Measurements from ENCODE around the gene NCEH1.
"Not testable (repeated sequence)": the region's sequence is repeated elsewhere in the genome, so short reads cannot be mapped to it uniquely, and the experiment has no call there.

NCEH1 gene

DNA sequence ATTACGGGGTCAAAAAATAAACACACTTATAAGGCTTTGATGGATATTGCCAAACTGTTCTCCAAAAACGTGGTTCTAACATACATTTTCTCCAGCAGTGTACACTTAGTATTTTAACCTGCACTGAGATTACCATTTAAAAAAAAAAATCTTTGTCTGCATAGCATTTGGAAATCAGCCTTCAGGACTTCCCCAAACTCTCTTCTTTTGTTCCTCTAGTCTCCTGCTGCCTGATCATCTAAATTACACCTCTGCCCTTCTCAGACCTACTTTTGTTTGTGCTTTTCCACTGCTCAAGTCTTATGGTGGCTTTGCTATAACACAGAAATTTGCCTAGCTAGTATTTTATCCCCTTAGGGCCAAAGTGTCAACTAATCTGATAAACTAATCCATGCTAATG lies 3.8 kb downstream of the NCEH1 start:
- DNase-seq, result no peak

DNA sequence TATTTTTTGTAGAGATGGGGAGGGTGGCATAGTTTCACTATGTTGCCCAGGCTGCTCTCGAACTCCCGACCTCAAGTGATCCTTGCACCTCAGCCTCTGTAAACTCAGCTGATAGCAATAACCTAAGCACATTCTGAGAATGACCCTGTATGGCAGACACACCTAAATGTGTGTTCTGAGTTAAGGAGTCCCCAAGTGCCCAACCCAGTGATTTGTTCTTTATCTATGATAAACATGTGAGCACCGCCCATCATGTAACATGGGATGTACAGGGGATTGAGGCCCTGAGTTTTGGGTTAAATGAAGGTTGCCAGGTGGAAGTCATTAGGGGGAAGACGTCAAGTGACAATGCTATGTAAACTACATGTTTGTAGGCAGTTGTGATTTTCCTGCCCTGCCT lies 5.7 kb downstream of the NCEH1 start:
- no peak for DNase-seq

DNA sequence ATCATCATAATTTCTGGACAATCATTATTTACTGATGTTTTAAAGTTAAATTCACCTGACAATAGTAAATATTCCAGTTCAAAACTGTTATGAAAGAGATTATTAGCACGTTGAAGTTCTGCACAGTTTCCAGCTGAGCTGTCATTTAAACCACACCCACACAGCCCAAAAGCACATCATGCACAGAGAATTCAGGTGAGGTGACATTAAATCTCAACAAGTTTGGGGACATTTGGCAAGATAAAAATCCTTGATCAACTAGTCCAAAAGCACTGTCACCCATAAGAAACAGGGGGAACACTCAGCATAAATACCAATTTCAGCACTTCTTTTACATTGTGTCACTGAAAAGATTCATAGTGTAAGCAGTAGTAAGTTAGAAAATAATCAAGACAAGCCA lies 6.9 kb downstream of the NCEH1 start:
- DNase-seq, result no peak

- not testable (repeated sequence) for DNase-seq
Observed at GRCh38 chr3:172702731-172703130, 8.1 kb downstream of the NCEH1 start.

- DNase-seq, result no peak
Observed at GRCh38 chr3:172702256-172702655, 8.6 kb downstream of the NCEH1 start.

DNA sequence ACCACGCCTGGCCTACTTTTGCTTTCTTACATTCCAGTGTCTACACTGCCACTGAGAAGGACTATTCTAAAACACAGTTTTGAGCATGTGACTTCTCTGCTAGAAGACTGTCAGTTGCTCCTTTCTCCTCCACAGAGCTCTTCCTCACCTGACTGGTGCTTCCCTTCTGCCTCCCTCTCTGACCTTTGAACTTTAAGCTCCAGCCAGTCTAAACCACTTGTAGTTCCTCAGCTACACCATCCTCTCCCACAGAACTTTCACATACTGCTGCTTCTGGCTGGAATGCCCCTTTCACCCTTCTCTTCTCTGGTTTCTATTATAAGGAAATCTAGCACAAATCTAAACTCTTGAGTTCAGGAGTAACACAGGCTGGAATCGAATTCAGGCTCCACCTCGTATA lies 9.1 kb downstream of the NCEH1 start:
- DNase-seq, result no peak

- DNase-seq, result no peak
Observed at GRCh38 chr3:172700936-172701455, 9.9 kb downstream of the NCEH1 start.

DNA sequence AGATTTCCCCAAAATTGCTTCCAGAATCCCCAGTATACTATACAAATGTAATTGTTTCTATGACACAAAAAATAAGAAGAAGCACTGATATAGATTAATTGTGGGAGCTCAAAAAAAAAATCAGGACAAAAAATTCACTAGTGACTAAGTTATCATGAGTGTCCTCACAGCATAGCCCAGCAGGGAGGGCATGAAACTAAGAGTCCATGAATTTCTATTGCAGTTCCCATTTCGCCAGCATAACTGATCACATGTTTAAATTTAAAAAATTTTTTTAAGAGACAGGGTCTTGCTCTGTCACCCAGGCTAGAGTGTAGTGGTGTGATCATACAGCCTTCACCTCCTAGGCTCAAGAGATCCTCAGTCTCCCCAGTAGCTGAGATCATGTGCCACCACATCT lies 10.6 kb downstream of the NCEH1 start:
- DNase-seq, result no peak

GRCh38 chr3:172699031-172699430 lies 11.8 kb downstream of the NCEH1 start:
- no peak for DNase-seq

GRCh38 chr3:172698631-172699030 lies 12.2 kb downstream of the NCEH1 start:
- no peak for DNase-seq

DNA sequence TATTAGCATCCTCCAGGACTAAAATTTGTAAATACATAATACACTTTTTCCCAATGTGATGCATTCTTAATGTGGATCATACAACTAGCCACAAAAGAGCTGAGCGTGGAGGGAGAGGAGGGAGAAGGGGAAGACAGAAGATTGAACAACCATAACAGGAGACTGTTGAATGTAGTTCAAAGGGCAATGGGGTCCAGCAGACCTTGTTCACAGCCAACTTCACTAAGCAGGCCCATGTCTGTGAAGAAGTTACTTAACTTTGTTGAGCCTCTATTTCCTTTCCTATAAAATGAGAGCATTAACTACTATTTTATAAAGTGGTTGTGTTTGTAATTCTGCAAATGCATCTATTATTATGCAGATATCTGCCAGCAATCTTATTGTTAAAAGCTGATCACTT lies 13.3 kb downstream of the NCEH1 start:
- DNase-seq, result no peak

- DNase-seq, result no peak
Observed at GRCh38 chr3:172696357-172696756, 14.5 kb downstream of the NCEH1 start.

- no peak for DNase-seq
Observed at GRCh38 chr3:172694573-172695246, 16.2 kb downstream of the NCEH1 start.

DNA sequence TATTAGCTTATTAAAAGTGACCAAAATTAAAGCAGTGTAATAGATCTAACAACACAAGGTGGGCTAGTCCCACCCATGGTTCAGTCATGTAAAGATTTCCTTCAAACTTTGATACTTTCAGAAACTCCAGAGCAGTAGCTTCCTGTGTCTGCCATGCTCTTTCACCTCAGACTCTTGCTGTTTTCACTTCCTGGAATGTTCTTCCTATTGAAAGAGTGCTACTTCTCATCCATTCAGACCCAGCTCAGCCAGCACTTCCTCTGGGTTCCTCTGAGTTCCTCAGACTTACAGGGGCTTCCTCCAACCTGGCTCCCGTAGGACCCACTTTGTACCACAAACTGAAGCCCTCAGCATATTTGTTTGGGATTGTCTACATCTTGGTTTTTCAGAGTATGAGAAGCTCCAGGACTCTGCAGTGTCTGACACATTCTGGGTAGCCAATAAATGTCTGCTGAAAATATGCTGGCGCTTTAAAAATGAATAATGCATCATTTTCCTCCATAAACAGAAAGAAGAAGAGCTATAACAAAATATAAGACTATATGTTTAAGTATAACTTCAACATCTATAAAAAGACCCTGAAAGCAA lies 18.0 kb downstream of the NCEH1 start:
- no peak for DNase-seq

DNA sequence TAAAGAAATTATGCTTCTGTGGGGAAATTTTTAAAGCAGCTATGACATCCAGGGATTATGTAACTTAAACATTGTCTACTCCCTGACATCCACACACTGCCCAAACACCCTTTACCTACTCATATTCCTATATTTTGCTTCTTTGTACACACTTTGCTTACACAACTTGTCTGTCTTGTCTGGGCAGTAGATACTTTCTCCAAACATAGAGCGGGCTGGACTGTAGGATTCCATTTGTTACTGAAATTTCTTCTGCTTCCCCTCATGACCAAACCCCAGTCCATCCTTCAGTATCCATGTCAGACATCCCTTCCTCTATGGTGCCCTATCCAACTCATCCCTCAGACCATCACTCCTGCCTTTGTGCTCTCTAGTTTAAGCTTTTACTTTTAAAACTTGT lies 19.9 kb downstream of the NCEH1 start:
- no peak for DNase-seq

- no peak for DNase-seq
Observed at GRCh38 chr3:172688588-172688987, 22.3 kb downstream of the NCEH1 start.

DNA sequence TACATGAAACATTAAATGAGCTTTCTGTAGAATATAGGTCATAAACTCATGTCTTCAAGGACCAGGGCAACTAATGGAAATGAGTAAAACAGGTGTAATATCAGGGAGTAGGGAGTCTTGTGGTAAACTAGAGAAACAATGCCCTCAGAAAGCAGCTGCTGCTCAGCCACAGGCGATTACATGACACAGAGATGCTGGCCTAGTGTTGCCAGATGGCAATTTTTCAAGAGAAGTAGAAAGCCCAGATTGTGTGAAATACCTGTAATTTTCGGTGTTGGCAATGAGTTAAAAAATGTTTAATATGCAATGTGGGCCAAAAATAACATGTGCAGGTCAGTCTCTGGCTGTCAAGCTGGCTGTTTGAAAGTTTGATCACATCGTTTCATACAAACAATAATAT lies 23.4 kb downstream of the NCEH1 start:
- DNase-seq, result no peak

- DNase-seq, result no peak
Observed at GRCh38 chr3:172685331-172686214, 25.3 kb downstream of the NCEH1 start.

GRCh38 chr3:172680684-172681083 lies 30.2 kb downstream of the NCEH1 start:
- no peak for DNase-seq

DNA sequence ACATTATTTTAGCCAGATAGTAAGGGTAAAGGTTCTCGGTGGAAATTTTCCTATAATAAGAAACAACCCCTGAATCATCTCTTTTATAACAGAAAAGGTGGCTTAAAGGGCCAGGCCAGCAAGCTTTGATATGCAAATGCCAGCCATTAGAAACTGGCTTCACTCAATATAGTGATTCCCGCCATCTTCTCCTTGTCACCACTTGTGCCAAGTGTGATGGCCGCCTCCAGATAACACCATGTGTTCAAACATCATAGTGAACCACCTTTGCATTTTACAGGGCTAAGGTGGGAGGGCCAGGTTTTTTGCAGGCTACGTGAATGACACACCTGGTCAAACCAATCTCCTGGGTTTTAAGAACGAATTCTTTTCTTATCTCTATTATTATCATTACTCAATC lies 31.3 kb downstream of the NCEH1 start:
- no peak for DNase-seq

DNA sequence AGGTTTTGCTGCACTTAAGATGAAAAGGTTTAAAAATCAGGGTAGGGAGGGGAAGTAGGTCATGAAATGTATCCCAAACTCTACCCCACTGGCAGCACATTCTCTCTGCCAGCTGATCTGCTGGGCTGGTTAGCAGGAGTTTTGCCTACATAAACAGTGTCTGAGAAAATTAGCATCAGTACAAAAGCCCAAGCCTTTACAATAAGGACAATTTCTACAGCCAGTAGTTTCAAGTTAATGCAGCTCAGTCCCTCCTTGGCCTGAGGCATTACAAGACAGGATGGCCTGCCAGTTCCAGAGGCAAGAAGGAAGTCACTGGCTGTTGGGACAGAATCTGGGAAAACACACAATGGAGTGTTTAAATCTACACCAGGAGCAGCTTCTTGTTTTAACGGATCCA lies 32.8 kb downstream of the NCEH1 start:
- no peak for DNase-seq

- DNase-seq, result no peak
Observed at GRCh38 chr3:172676196-172676922, 34.5 kb downstream of the NCEH1 start.

Data from NCI-H1105 (cell line).